ENCODE results near the gene ERMP1. TPM values are rescaled to one million over a fixed set of nuclear protein-coding genes. Genes with fewer than 3 reads are reported as not detected.

ERMP1 gene
- total RNA-seq, 1 experiment from 2014 or later = 34.7 TPM

- Mint-ChIP-seq H3K9me3 (ENCODE audit: unreplicated experiment) (no peaks in the 10 kb centered on the region), H3K36me3 (ENCODE audit: insufficient read depth, unreplicated experiment) (peaks cover 23% of the 10 kb centered on the region), H3K27me3 (ENCODE audit: insufficient read depth, unreplicated experiment) (no peaks in the 10 kb centered on the region), H3K4me1 (ENCODE audit: low read depth, unreplicated experiment) (no peaks in the 10 kb centered on the region), H3K4me3 (ENCODE audit: unreplicated experiment) (no peak overlapping the region), H3K27ac (ENCODE audit: unreplicated experiment) (no peak overlapping the region)
- Histone ChIP-seq H3K4me1 (no peaks in the 10 kb centered on the region), H3K4me3 (ENCODE audit: low read depth, low read length) (no peak overlapping the region), H3K9me3 (no peaks in the 10 kb centered on the region), H3K27me3 (replicated peaks; ENCODE audit: control insufficient read depth, insufficient read depth, low read length) (no peaks in the 10 kb centered on the region), H3K36me3 (ENCODE audit: control insufficient read depth, insufficient read depth, low read length) (no peaks in the 10 kb centered on the region)
- POLR2A ChIA-PET = no interaction called here
- BruUV-seq (replicated peaks) = no TSS peak
- DNase-seq = no peak
- no peak for TF ChIP-seq CTCF (IDR thresholded peaks at IDR 0.05; ENCODE audit: insufficient read depth in 1 of 2, low read depth in 1 of 2, low read length in 1 of 2, severe bottlenecking in 1 of 2, unreplicated experiment in 1 of 2)
- intact Hi-C loops (cut with micrococcal nuclease; ENCODE audit: unreplicated experiment) = no loop called here
- CTCF ChIA-PET = no interaction called here
Observed at GRCh38 chr9:5735072-5735471, 97.8 kb downstream of the ERMP1 start.

Other genes starting within 250 kb of the ERMP1 start
- gene RIC1, start 204.0 kb downstream of the ERMP1 start, total RNA-seq (2022) = 18.6 and 19.4 TPM in 2 replicates
- gene MLANA, start 57.8 kb upstream of the ERMP1 start, total RNA-seq (2022) = not detected in 2 replicates
- 13.7 and 16.5 TPM in 2 replicates for gene RANBP6, start 182.5 kb upstream of the ERMP1 start, total RNA-seq (2022)

All from Caco-2 (cell line).